ENCODE measurements around the gene DHRS12. TPM values are rescaled to one million over a fixed set of nuclear protein-coding genes. Genes with fewer than 3 reads are reported as not detected.

Gene DHRS12
- total RNA-seq, 6 experiments from 2014 or later, result 10.2 to 17.6 (median 12.4) TPM

DNA sequence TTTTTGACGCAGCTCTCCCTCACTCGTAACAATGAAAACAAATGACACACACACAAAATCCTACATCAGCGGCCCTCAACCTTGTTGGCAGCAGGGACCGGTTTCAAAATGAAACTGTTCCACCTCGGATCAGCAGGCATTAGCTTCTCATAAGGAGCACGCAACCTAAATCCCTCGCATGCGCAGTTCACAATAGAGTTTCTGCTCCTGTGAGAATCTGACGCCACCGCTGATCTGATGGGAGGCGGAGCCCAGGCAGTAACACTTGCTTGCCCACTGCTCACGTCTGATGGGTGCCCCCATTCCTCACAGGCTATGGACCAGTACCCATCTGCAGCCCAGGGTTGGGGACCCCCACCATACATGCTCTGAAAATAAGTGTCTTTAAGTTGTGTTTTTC is 43.4 kb downstream of the DHRS12 start:
- H3K4me3 ChIP-seq, result no peak overlapping the region
- WGBS (ENCODE audit: insufficient coverage, low coverage, low lambda C conversion rate, missing lambda C conversion rate), result 83% methylated on average over 10 of the region's 12 CpGs
- H3K27me3 ChIP-seq, result no peaks in the 10 kb centered on the region
- H3K4me1 ChIP-seq, result no peaks in the 10 kb centered on the region
- ATAC-seq, result no peak
- DNase-seq, result no peak
- no peak for TF ChIP-seq POLR2A (IDR thresholded peaks at IDR 0.05)
- TF ChIP-seq, protein P1, sequence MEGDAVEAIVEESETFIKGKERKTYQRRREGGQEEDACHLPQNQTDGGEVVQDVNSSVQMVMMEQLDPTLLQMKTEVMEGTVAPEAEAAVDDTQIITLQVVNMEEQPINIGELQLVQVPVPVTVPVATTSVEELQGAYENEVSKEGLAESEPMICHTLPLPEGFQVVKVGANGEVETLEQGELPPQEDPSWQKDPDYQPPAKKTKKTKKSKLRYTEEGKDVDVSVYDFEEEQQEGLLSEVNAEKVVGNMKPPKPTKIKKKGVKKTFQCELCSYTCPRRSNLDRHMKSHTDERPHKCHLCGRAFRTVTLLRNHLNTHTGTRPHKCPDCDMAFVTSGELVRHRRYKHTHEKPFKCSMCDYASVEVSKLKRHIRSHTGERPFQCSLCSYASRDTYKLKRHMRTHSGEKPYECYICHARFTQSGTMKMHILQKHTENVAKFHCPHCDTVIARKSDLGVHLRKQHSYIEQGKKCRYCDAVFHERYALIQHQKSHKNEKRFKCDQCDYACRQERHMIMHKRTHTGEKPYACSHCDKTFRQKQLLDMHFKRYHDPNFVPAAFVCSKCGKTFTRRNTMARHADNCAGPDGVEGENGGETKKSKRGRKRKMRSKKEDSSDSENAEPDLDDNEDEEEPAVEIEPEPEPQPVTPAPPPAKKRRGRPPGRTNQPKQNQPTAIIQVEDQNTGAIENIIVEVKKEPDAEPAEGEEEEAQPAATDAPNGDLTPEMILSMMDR (IDR thresholded peaks at IDR 0.05), result no peak
- H3K9me3 ChIP-seq, result no peaks in the 10 kb centered on the region
- H3K36me3 ChIP-seq, result peaks cover 0 to 48% (median 16%) of the 10 kb centered on the region in 4 donors
- no peak overlapping the region for H3K27ac ChIP-seq
- intact Hi-C loops (cut with DNase I), result no loop called here

GRCh38 chr13:51759240-51759639 is 44.7 kb downstream of the DHRS12 start:
- no peaks in the 10 kb centered on the region for H3K4me1 ChIP-seq
- H3K36me3 ChIP-seq, result peaks cover 0 to 56% (median 16%) of the 10 kb centered on the region in 4 donors
- TF ChIP-seq, protein P1 (IDR thresholded peaks at IDR 0.05), result no peak
- TF ChIP-seq POLR2A (IDR thresholded peaks at IDR 0.05), result no peak
- H3K27me3 ChIP-seq, result no peaks in the 10 kb centered on the region
- no peak overlapping the region for H3K4me3 ChIP-seq
- H3K9me3 ChIP-seq, result no peaks in the 10 kb centered on the region
- 89% methylated on average over 5 of the region's 5 CpGs for WGBS (ENCODE audit: insufficient coverage, low coverage, low lambda C conversion rate, missing lambda C conversion rate)
- ATAC-seq (no peak), DNase-seq (no peak)
- intact Hi-C loops (cut with DNase I), result no loop called here
- no peak overlapping the region for H3K27ac ChIP-seq

DNA sequence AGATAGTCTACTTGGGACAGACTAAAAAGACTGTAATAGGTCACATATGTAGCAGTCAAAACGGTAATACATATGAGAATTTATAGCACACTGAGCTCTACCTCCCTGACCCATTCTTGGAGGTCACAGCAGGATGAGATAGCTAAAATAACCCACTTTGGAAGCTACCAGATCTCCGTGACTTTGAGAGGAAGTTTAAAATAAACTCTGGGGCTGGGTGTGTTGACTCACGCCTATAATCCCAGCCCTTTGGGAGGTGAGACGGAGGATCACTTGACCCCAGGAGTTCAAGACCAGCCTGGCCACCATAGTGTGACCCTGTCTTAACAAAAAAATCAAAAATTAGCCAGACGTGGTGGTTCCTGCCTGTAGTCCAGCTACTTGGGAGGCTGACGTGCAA is 45.3 kb downstream of the DHRS12 start:
- intact Hi-C loops (cut with DNase I), result no loop called here
- WGBS (ENCODE audit: insufficient coverage, low coverage, low lambda C conversion rate, missing lambda C conversion rate), result 73% methylated on average over 6 of the region's 6 CpGs

DNA sequence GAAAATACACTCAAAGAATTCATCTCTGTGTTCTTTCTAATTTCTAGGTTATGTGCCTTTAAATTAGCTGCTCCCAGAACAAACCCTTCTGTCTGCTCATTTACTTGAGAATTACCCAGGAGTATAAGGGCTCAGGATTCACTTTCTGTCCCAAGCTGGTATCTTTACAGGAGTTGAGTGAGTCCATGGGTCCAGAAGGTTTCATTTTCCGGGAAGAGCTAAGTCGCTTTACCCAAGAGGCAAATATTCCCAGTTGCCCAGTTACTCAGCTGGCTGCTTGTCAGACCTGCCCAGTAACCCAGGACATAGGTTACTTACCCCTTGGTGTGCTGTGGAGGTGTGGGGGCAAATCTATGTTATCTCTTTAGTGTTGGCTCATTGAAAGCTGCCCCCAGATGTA is 47.3 kb downstream of the DHRS12 start:
- H3K27me3 ChIP-seq, result no peaks in the 10 kb centered on the region
- intact Hi-C loops (cut with DNase I), result no loop called here
- H3K27ac ChIP-seq, result no peak overlapping the region
- no peak overlapping the region for H3K4me3 ChIP-seq
- no peaks in the 10 kb centered on the region for H3K4me1 ChIP-seq
- H3K9me3 ChIP-seq, result no peaks in the 10 kb centered on the region
- TF ChIP-seq, protein P1 (IDR thresholded peaks at IDR 0.05), result no peak
- TF ChIP-seq POLR2A (IDR thresholded peaks at IDR 0.05), result no peak
- ATAC-seq, result no peak
- no peak for DNase-seq
- WGBS (ENCODE audit: insufficient coverage, low coverage, low lambda C conversion rate, missing lambda C conversion rate), result 100% methylated on average over 2 of the region's 2 CpGs
- H3K36me3 ChIP-seq, result peaks cover 0 to 52% (median 12%) of the 10 kb centered on the region in 4 donors

More for the DNA sequence above, 45.3 kb downstream of the DHRS12 start:
- no peaks in the 10 kb centered on the region for H3K4me1 ChIP-seq
- H3K27me3 ChIP-seq, result no peaks in the 10 kb centered on the region
- DNase-seq (no peak), ATAC-seq (no peak)
- H3K36me3 ChIP-seq, result peaks cover 0 to 56% (median 16%) of the 10 kb centered on the region in 4 donors
- no peak overlapping the region for H3K27ac ChIP-seq
- H3K4me3 ChIP-seq, result no peak overlapping the region
- H3K9me3 ChIP-seq, result no peaks in the 10 kb centered on the region
- TF ChIP-seq, protein P1 (IDR thresholded peaks at IDR 0.05), result no peak
- no peak for TF ChIP-seq POLR2A (IDR thresholded peaks at IDR 0.05)

Measured in right lobe of liver (tissue), 6 donors.